NB4 (cell line): ENCODE data around the gene DSE.

ENCODE experiments used
- POLR2A ChIP-seq: IDR thresholded peaks from 2 replicates; pipeline ENCODE4 v1.6.1; 2011; ENCODE audit warnings: mild to moderate bottlenecking; ENCODE audit not compliant: insufficient read length; ENCODE audit errors: extremely low read depth
- TF ChIP-seq, protein P1 (sequence below): IDR thresholded peaks from one replicate; pipeline ENCODE4 v1.5.1; 2012; ENCODE audit warnings: low read depth, low read length

DNA sequence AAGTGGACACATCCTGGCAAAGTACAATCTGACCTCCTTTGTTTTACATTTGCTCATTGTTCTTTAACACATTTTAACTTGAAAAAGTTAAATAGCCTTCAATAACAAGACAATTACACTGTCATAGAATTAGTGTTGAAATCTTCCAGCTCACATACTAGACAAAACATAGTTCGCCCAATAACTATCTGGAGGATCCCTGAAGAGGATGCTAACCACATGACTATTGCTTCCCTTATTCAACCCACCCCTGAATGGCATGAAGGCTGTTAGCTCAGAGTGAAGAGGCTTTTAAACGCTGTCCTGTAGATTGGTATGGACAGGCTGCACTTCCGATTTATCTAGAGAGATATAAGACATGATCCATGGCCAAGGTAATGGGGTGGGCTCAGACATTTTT is 15.0 kb upstream of the DSE start:
- no peak for TF ChIP-seq POLR2A
- TF ChIP-seq, protein P1, sequence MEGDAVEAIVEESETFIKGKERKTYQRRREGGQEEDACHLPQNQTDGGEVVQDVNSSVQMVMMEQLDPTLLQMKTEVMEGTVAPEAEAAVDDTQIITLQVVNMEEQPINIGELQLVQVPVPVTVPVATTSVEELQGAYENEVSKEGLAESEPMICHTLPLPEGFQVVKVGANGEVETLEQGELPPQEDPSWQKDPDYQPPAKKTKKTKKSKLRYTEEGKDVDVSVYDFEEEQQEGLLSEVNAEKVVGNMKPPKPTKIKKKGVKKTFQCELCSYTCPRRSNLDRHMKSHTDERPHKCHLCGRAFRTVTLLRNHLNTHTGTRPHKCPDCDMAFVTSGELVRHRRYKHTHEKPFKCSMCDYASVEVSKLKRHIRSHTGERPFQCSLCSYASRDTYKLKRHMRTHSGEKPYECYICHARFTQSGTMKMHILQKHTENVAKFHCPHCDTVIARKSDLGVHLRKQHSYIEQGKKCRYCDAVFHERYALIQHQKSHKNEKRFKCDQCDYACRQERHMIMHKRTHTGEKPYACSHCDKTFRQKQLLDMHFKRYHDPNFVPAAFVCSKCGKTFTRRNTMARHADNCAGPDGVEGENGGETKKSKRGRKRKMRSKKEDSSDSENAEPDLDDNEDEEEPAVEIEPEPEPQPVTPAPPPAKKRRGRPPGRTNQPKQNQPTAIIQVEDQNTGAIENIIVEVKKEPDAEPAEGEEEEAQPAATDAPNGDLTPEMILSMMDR: no peak
